HepG2 (cell line): ENCODE data around the gene SRC. TPM values are rescaled to one million over a fixed set of nuclear protein-coding genes. Genes with fewer than 3 reads are reported as not detected.

Experiments
- DBP ChIP-seq: sonication (generic); formaldehyde crosslinking; IDR thresholded peaks from 2 replicates; pipeline ENCODE4 v1.4.0; 2020; ENCODE audit warnings: missing genetic modification reagents; ENCODE audit errors: not compliant biosample characterization
- HMG20B ChIP-seq: conservative IDR thresholded peaks from 2 replicates; pipeline ENCODE4 v1.6.1; 2016; ENCODE audit warnings: missing genetic modification reagents, missing compliant biosample characterization
- SNAPC4 ChIP-seq: sonication (generic); formaldehyde crosslinking; IDR thresholded peaks from 2 replicates; pipeline ENCODE4 v1.4.0; 2020; ENCODE audit warnings: mild to moderate bottlenecking, missing genetic modification reagents
- ZBTB43 ChIP-seq: sonication (generic); formaldehyde crosslinking; conservative IDR thresholded peaks from 2 replicates; pipeline ENCODE4 v1.4.0; 2020; ENCODE audit warnings: missing genetic modification reagents
- ZFP91 ChIP-seq: sonication (generic); formaldehyde crosslinking; IDR thresholded peaks from 2 replicates; pipeline ENCODE4 v1.9.0; 2022; ENCODE audit warnings: missing genetic modification reagents, mild to moderate bottlenecking, borderline replicate concordance
- ZNF605 ChIP-seq: sonication (generic); formaldehyde crosslinking; IDR thresholded peaks from 2 replicates; pipeline ENCODE4 v1.8.0; 2022; ENCODE audit warnings: mild to moderate bottlenecking, missing genetic modification reagents
- ZNF747 ChIP-seq: sonication (generic); formaldehyde crosslinking; IDR thresholded peaks from 2 replicates; pipeline ENCODE4 v1.8.1; 2023; ENCODE audit warnings: missing genetic modification reagents, mild to moderate bottlenecking, borderline replicate concordance
- polyA plus RNA-seq, 8 experiments: library from polyadenylated mRNA; depleted of rRNA in 3 of 8; stranded (reverse) in 7 of 8; unstranded in 1 of 8; fragments of >200 nt; fragmentation: Illumina TruSeq in 4 of 8; extraction: Trizol in 4 of 8; gene quantifications; 2 replicates each; pipeline versions ENCODE4 v1.2.1 to v1.2.3, GENCODE V29; 2011 to 2016; ENCODE audit warnings: low read depth in 4 of 8, missing spikeins in 1 of 8, mixed read lengths in 1 of 8; ENCODE audit not compliant: insufficient read depth in 1 of 8
- total RNA-seq, 5 experiments: library from RNA; depleted of rRNA; stranded (reverse); fragments of >200 nt; fragmentation: Illumina TruSeq; extraction: Trizol; gene quantifications; 2 replicates each; pipeline ENCODE4 v1.2.3, GENCODE V29; 2016; ENCODE audit warnings: low read depth in 1 of 5

The SRC gene
- total and polyA plus RNA-seq, 2 of the 13 experiments (the other 11 are each of a cell fraction or from before 2014, with no cell fraction given): 54.7 to 192 TPM

- TF ChIP-seq DBP (CRISPR knock-in tag): no peak
- TF ChIP-seq HMG20B: no peak
- no peak for TF ChIP-seq ZNF747
- peak; percentile 38; the same call in 1 of the 2 replicates for TF ChIP-seq ZFP91 (CRISPR knock-in tag)
- TF ChIP-seq SNAPC4 (CRISPR knock-in tag): no peak
- no peak for TF ChIP-seq ZBTB43 (CRISPR knock-in tag)
- TF ChIP-seq ZNF605 (CRISPR knock-in tag): 0 out of 2 replicates have a peak, but pooled peaks have one; percentile 33
- TF ChIP-seq, all 625 proteins: peak for 12
Observed at GRCh38 chr20:37351689-37352607, 6.0 kb downstream of the SRC start (continued).
